Adipocyte (in vitro differentiated cells): ENCODE results near the gene USP35.

ENCODE experiments used
- DNase-seq: peaks from one replicate; pipeline ENCODE4 v3.0.0-alpha.2; 2015; ENCODE audit warnings: low read depth
- H3K27me3 ChIP-seq: replicated peaks from 2 replicates; pipeline ENCODE4 v1.7.0; 2013; ENCODE audit warnings: mild to moderate bottlenecking, low read length, moderate library complexity; ENCODE audit not compliant: control insufficient read depth, insufficient read depth
- H3K36me3 ChIP-seq: 2 replicates; pipeline ENCODE4 v1.7.0; 2013; ENCODE audit warnings: low read length, mild to moderate bottlenecking, moderate library complexity; ENCODE audit not compliant: control insufficient read depth, insufficient read depth, severe bottlenecking
- H3K4me1 ChIP-seq: 2 replicates; pipeline ENCODE4 v1.7.0; 2013; ENCODE audit warnings: mild to moderate bottlenecking, low read length, moderate library complexity; ENCODE audit not compliant: control insufficient read depth, insufficient read depth
- H3K4me3 ChIP-seq: 2 replicates; pipeline ENCODE4 v1.7.0; 2013; ENCODE audit warnings: mild to moderate bottlenecking, low read length, moderate library complexity
- H3K9ac ChIP-seq: 2 replicates; pipeline ENCODE4 v1.7.0; 2013; ENCODE audit warnings: mild to moderate bottlenecking, low read length, moderate library complexity
- H3K9me3 ChIP-seq: 2 replicates; pipeline ENCODE4 v1.7.0; 2013; ENCODE audit warnings: mild to moderate bottlenecking, low read length, moderate library complexity; ENCODE audit not compliant: control insufficient read depth

Gene USP35

DNA sequence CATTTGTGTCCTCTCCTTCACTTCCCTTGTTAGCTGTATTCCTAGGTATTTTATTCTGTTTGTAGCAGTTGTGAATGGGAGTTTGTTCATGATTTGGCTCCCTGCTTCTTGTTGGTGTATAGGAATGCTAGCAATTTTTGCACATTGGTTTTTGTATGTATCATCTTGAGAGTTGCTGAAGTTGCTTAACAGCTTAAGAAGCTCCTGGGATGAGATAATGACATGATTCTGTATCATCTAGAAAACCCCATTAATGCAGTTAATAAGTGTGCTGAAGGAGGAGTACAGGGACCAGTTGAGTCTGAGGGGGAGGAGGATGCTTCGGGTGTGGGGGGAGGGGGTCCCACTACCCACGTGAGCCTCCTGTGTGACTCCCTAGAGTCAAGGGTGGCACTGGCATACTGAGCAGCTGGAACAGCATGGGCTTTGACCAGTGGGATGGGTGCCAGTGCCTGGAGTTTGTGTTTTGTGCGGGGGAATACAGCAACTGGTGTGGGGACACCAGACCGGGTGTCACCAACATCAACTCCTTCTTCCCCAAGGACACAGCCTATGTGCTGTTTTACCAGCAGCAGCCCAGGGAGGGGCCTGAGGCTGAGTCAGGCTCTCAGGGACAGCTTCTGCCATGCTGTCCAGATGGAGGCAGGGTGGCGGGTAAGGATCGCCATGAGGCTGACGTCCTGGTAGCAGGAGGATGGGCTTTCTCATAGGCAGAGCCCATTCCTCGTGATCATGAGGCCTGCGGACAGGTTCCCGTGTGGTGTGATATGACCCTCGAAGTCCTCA lies 24.1 kb downstream of the USP35 start:
- Histone ChIP-seq H3K27me3 (no peaks in the 10 kb centered on the region), H3K36me3 (peaks cover 70% of the 10 kb centered on the region), H3K9me3 (no peaks in the 10 kb centered on the region), H3K4me3 (no peak overlapping the region), H3K4me1 (peaks cover 26% of the 10 kb centered on the region), H3K9ac (no peak overlapping the region)
- DNase-seq = peak; percentile 32

DNA sequence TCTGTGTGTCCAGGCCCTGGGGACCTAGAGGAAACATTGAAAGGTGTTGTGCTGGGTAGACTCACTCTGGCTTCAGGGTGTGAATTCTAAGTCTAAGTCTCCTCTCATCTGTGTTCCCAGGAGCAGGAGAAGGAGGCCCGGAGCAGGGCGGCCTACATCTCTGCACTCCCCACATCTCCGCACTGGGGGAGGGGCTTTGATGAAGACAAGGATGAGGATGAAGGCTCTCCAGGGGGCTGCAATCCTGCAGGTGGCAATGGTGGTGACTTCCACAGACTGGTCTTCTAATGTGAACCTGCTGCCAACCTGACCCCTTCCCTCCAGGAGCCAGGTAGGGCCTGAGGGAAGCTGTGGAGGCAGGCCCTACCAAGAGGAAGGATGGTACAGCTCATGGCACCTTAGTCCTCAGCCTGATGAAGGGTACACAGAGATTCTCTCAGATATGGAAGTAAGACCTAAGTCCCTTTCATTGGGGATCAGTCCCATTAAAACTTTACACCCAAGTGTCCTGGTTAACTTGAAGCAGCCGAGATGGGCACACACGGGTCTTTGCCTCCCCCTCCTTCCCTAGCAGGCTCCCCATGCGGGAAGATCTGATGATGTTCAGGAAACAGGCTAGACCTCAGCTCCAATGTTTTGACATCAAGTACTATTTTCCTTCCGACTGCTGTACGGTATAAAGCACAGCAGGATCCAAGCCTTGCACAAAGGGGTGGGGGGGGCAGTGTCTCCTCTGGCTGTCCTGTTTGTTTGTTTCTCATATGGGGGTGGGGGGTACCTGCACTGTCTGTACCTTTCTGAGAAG lies 25.0 kb downstream of the USP35 start:
- H3K4me3 ChIP-seq = no peak overlapping the region
- H3K27me3 ChIP-seq = no peaks in the 10 kb centered on the region
- no peaks in the 10 kb centered on the region for H3K9me3 ChIP-seq
- no peak overlapping the region for H3K9ac ChIP-seq
- no peak for DNase-seq
- peaks cover 78% of the 10 kb centered on the region for H3K36me3 ChIP-seq
- peaks cover 17% of the 10 kb centered on the region for H3K4me1 ChIP-seq

DNA sequence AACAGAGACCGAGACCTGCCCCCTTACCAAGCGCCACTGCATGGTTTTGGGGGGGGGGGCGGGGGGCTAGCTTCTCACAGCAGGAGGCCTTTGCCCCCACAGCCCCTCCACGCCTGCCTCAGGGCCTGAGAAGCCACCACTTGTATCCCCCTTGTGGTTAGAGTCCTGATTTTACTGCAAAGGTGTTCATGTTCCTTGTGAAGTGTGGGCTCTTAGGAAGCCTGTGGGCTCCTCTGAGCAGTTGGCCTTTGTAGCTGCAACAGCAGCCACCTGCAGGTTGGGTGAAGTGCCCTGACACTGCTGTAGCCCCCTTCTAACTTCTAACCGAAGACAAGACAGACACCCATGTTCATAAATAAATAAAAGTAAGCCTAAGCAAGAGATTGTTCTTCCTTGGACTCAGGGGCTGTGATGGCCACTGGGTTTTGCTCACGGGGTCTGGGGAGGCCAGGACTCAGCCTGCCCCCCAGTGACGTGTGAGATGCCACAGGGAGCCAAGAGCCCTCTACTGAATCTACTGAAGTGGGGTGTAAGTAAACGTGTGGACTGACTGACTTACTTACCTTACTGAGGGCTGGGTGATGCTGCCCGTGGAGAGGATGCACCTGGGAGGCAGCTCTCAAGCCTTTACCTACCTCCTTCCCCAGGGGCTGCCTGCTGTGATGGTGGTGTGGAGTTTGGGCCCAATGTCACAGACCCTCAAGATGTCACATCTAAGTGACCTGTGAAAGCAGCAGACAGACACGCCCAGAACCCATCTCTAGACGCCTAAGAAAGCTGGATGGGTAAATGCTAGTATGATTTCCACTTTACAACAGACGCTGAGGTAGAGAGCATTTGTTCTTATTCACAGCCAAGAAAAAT lies 25.8 kb downstream of the USP35 start:
- H3K36me3 ChIP-seq = peaks cover 79% of the 10 kb centered on the region
- no peaks in the 10 kb centered on the region for H3K9me3 ChIP-seq
- peaks cover 14% of the 10 kb centered on the region for H3K4me1 ChIP-seq
- no peak for DNase-seq
- no peak overlapping the region for H3K4me3 ChIP-seq
- H3K9ac ChIP-seq = no peak overlapping the region
- H3K27me3 ChIP-seq = no peaks in the 10 kb centered on the region

DNA sequence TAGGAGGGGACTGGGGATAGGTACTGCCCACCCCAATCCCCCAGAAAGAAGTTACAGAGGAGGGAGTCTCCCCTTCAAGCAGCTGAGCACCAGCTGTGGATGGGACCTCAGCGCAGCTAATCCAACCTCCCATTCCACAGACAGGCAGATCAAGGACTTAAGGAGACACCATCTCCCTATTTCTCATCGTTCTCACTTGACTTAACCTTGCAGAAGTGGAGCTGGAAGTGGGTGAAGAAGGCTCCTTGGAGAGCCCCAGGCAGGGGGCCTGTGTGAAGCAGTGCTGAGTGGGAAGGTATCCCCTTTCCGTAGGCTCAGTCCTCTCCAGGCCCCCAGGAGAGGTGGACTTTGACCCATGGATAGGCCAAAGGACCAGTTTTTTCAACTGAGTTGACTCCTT lies 27.3 kb downstream of the USP35 start:
- DNase-seq = no peak
- Histone ChIP-seq H3K36me3 (peaks cover 80% of the 10 kb centered on the region), H3K9me3 (no peaks in the 10 kb centered on the region)

DNA sequence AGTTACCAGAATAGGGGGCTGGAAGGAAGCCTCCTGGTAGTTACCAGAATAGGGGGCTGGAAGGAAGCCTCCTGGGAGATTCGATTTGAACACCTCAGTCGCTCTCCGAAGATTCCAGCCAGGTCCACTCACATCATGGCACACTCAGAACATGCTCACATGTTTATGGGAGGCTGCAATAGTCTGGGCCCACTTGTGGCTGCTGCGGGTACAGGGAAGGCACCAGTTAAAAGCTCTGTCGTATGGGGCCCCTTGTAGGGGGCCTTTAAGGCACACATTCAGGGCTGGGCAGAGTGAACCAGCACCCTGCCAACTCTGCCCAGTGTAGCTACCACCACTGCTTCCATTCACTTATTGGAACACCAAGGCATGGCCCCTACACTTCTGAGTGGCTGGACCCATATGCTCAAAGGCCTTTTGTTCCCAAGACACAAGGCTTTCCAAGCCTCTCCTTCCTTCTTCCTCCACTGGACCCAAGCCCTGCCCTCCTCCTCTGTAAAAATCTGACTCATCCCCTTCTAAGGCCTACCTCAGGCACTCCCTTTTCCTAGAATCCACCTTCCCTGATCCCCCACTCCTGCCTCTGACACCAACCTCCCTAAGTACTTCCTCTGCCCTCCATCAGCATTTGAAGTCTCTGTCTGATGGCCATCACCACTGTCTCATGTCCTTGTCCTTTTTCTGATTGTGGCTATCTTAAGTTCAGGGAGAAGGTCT lies 28.0 kb downstream of the USP35 start:
- H3K4me1 ChIP-seq = peaks cover 14% of the 10 kb centered on the region
- no peak overlapping the region for H3K9ac ChIP-seq
- H3K27me3 ChIP-seq = no peaks in the 10 kb centered on the region
- DNase-seq = no peak
- H3K36me3 ChIP-seq = peaks cover 81% of the 10 kb centered on the region
- no peaks in the 10 kb centered on the region for H3K9me3 ChIP-seq
- no peak overlapping the region for H3K4me3 ChIP-seq

More for the DNA sequence above, 27.3 kb downstream of the USP35 start:
- H3K9ac ChIP-seq = no peak overlapping the region
- no peak overlapping the region for H3K4me3 ChIP-seq
- peaks cover 14% of the 10 kb centered on the region for H3K4me1 ChIP-seq
- no peaks in the 10 kb centered on the region for H3K27me3 ChIP-seq

DNA sequence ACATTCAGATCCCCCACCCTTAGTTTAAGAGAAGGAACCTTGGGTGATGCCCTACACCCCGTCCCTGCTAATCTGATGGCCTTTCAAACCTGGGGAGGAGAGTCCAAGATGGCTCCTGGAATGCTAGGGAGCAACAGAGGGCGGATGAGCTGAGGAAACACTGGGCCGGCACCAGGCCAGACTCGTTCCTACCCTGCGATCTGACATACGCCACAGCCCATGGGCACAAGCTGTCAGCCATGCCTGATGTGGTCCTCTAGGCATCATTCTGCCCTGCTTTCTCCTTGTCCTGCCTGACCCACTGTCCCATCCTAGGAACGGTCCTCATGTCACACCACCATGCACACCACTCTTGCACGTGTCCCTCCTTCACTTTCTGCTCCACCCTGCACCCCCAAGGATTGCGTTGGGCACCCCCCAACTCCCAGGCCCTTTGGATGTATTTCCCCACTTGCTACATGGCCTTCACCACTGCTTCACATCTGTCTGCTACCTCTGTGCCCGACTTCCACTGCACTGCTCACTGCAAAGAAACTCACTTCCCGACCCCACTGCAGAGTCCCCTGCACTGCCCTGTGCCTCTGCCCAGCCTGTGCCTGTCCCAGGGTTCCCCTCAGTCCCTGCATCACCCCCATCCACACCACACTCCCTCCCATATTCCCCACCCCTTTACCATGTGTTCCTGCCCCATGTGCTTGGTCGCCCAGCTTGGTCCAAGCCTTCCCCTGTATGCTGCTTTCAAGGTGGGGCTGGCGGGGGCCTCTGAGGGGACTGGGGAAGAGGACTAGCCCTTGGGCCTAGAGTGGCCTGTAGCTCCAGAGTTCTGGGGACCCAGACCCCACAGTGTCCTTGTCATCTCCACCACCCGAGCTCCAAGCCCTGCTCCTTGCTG lies 29.2 kb downstream of the USP35 start:
- Histone ChIP-seq H3K9me3 (no peaks in the 10 kb centered on the region), H3K4me3 (no peak overlapping the region), H3K4me1 (peaks cover 3% of the 10 kb centered on the region), H3K36me3 (peaks cover 86% of the 10 kb centered on the region), H3K9ac (no peak overlapping the region), H3K27me3 (no peaks in the 10 kb centered on the region)
- DNase-seq = no peak

DNA sequence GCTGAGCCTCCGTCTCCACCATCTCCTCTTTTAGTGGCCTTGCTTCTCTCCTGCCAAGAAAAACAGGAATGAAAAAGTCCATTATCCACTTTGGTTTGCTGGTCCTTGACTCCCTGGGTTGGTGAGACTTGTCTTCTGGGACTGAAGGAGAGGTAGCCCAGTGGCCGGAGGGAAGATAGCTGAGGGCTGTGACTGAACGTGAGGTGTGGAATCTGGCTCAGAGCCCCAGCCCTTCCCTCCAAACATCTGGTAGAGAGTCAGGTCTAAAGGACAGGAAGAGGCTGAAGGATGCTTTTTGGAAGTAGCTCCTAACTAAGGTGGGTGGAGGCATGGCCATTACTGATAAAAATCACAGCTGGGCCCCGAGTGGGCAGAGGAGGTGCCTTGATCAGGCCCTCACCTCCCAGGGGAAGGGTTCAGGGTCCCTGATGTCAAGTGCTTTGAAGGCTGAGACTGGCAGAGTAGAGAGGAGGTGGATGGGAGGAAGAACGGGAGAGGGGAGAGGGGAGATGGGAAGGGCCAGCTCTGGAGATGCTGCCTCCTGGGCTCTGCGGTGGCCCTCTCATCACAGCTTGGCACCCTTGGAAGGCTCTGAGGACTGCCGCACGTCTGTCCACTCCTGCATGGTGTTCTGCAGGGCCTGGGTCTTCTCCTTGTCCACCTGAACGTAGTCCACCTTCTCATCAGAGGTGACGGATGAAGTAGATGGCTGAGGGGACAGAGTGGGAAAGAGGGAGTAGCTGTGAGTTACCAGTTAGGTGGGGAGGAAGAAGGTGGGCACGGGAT lies 30.2 kb downstream of the USP35 start:
- Histone ChIP-seq H3K4me1 (no peaks in the 10 kb centered on the region), H3K4me3 (no peak overlapping the region), H3K9ac (no peak overlapping the region), H3K27me3 (no peaks in the 10 kb centered on the region), H3K36me3 (peaks cover 89% of the 10 kb centered on the region), H3K9me3 (no peaks in the 10 kb centered on the region)
- no peak for DNase-seq

DNA sequence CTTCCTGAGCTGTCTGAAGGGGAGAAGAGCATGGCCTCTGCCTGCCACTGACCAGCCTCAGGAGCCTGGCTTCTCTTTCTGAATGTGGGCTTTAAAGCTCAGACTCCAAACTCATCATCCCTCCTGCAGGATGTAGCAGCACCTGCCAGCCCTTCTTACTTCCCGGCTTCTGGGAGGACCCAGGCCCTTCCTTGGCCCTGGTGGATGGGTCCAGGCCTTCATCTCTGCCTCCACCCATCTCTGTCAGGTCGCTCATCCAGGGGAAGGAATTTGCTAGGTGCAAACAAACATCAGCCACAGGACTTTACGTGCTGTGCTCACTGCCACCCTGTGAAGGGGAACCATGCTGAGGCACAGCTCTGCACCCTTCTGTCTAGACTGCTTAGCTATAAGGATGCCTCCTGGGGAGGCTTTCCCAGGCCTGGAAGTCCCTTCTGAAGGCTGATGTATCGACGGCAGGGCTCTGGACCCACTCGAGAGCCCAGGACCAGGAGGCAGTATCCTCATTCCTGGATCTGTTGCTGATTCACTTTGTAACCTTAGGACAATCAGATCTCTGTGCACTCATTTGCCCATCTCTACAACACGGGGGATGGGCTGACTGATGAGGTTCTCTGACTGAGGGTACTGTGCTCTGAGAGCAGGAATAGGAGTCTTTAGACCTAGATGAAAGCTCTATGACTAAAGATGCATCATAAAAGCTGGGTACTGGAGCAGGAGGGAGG lies 30.9 kb downstream of the USP35 start:
- H3K36me3 ChIP-seq = peaks cover 92% of the 10 kb centered on the region
- H3K4me1 ChIP-seq = no peaks in the 10 kb centered on the region
- H3K9ac ChIP-seq = no peak overlapping the region
- H3K9me3 ChIP-seq = no peaks in the 10 kb centered on the region
- DNase-seq = no peak
- no peaks in the 10 kb centered on the region for H3K27me3 ChIP-seq
- H3K4me3 ChIP-seq = no peak overlapping the region
